CD14-positive monocyte (primary cell): ENCODE data around the gene NRP2. TPM values are rescaled to one million over a fixed set of nuclear protein-coding genes. Genes with fewer than 3 reads are reported as not detected.

Source experiments
- DNase-seq, 3 donors: peaks; one replicate each; pipeline ENCODE4 v3.0.0-alpha.2; 2011 to 2022
- H2AFZ ChIP-seq: 2 replicates; pipeline ENCODE4 v1.6.0; 2012; ENCODE audit warnings: mild to moderate bottlenecking, low read depth, low read length, inconsistent platforms; ENCODE audit not compliant: insufficient read depth, poor library complexity, severe bottlenecking
- H3K27ac ChIP-seq, 2 donors: 1 replicate in 1 of 2; 2 replicates in 1 of 2; pipeline ENCODE4 v1.5.1; 2012 to 2013; ENCODE audit warnings: low read length in 2 of 2, control low read depth in 1 of 2, inconsistent platforms in 1 of 2, low read depth in 1 of 2, mild to moderate bottlenecking in 1 of 2
- H3K27me3 ChIP-seq, 2 donors: one replicate each; pipeline versions ENCODE4 v1.6.0 to v1.6.1; 2011 to 2013; ENCODE audit warnings: low read length in 2 of 2; ENCODE audit not compliant: control insufficient read depth in 2 of 2, insufficient read depth in 2 of 2
- H3K36me3 ChIP-seq, 2 donors: replicated peaks in 1 of 2; 1 replicate in 1 of 2; 2 replicates in 1 of 2; pipeline versions ENCODE4 v1.5.1 to v1.6.1; 2012 to 2013; ENCODE audit warnings: low read length in 2 of 2, control low read depth in 1 of 2, inconsistent platforms in 1 of 2, mild to moderate bottlenecking in 1 of 2; ENCODE audit not compliant: insufficient read depth in 2 of 2, control insufficient read depth in 1 of 2
- H3K4me1 ChIP-seq, 2 donors: 1 replicate in 1 of 2; 2 replicates in 1 of 2; pipeline versions ENCODE4 v1.5.1 to v1.6.1; 2012 to 2013; ENCODE audit warnings: low read length in 2 of 2, control low read depth in 1 of 2, inconsistent platforms in 1 of 2, mild to moderate bottlenecking in 1 of 2, moderate library complexity in 1 of 2; ENCODE audit not compliant: insufficient read depth in 2 of 2, control insufficient read depth in 1 of 2
- H3K4me2 ChIP-seq: replicated peaks from 2 replicates; pipeline ENCODE3; 2012; ENCODE audit warnings: low read length, moderate library complexity, mild to moderate bottlenecking; ENCODE audit not compliant: poor library complexity, severe bottlenecking; ENCODE audit errors: extremely low read depth
- H3K4me3 ChIP-seq, 3 experiments: fragments of 200-600 bp in 1 of 3; sonication (generic) in 1 of 3; replicated peaks in 1 of 3; 1 replicate in 2 of 3; 2 replicates in 1 of 3; pipeline ENCODE4 v1.5.1; 2011 to 2013; ENCODE audit warnings: low read length in 3 of 3, mild to moderate bottlenecking in 3 of 3, control low read depth in 2 of 3, low read depth in 2 of 3, inconsistent platforms in 1 of 3, moderate library complexity in 1 of 3
- H3K79me2 ChIP-seq: 2 replicates; pipeline ENCODE4 v1.6.0; 2012; ENCODE audit warnings: mild to moderate bottlenecking, control low read depth, inconsistent platforms, low read length, moderate library complexity; ENCODE audit not compliant: insufficient read depth
- H3K9ac ChIP-seq: 2 replicates; pipeline ENCODE4 v1.6.0; 2017; ENCODE audit warnings: low read length, mild to moderate bottlenecking; ENCODE audit not compliant: insufficient read depth, poor library complexity, severe bottlenecking
- H3K9me3 ChIP-seq, 2 donors: replicated peaks in 1 of 2; 1 replicate in 1 of 2; 2 replicates in 1 of 2; pipeline versions ENCODE4 v1.5.1 to v1.6.1; 2012 to 2013; ENCODE audit warnings: low read length in 2 of 2, control low read depth in 1 of 2; ENCODE audit not compliant: control insufficient read depth in 1 of 2, insufficient read depth in 1 of 2
- H4K20me1 ChIP-seq: 2 replicates; pipeline ENCODE4 v1.6.0; 2012; ENCODE audit warnings: mild to moderate bottlenecking, low read length, control low read depth, moderate library complexity; ENCODE audit not compliant: insufficient read depth
- H3K27ac Mint-ChIP-seq, 7 donors: one replicate each; pipeline ENCODE4 v1.8.0; 2020; ENCODE audit warnings: mild to moderate bottlenecking in 7 of 7, mixed read lengths in 7 of 7, moderate library complexity in 6 of 7, inconsistent platforms in 2 of 7
- H3K27me3 Mint-ChIP-seq, 3 donors: one replicate each; pipeline ENCODE4 v1.8.0; 2021 to 2022; ENCODE audit warnings: low read depth in 3 of 3, mild to moderate bottlenecking in 3 of 3, mixed read lengths in 3 of 3, moderate library complexity in 3 of 3, inconsistent platforms in 1 of 3
- H3K36me3 Mint-ChIP-seq, 2 donors: one replicate each; pipeline ENCODE4 v1.8.0; 2020; ENCODE audit warnings: mixed read lengths in 2 of 2, inconsistent platforms in 1 of 2, mild to moderate bottlenecking in 1 of 2
- H3K4me1 Mint-ChIP-seq: one replicate; pipeline ENCODE4 v1.8.0; 2020; ENCODE audit warnings: mild to moderate bottlenecking, mixed read lengths
- H3K4me3 Mint-ChIP-seq, 2 donors: one replicate each; pipeline ENCODE4 v1.8.0; 2020; ENCODE audit warnings: mild to moderate bottlenecking in 2 of 2, mixed read lengths in 2 of 2, moderate library complexity in 1 of 2
- H3K9me3 Mint-ChIP-seq, 7 donors: one replicate each; pipeline ENCODE4 v1.8.0; 2020 to 2022; ENCODE audit warnings: mixed read lengths in 7 of 7, mild to moderate bottlenecking in 6 of 7, moderate library complexity in 6 of 7, inconsistent platforms in 2 of 7
- WGBS: methylation state at CpG from one replicate; pipeline ENCODE4 v1.1.5; 2013; ENCODE audit warnings: missing lambda C conversion rate; ENCODE audit not compliant: insufficient coverage; 5-methylcytosine and 5-hydroxymethylcytosine counted together
- intact Hi-C, 2 donors: fragments of 100-400 bp; cut with micrococcal nuclease; formaldehyde crosslinking; loops; one replicate each; pipeline versions ENCODE4 v1.15.0 to v1.15.1; 2023
- polyA plus RNA-seq, 3 donors: library from polyadenylated mRNA; depleted of rRNA in 1 of 3; unstranded in 2 of 3; stranded (reverse) in 1 of 3; fragments of 300-500 nt in 2 of 3; fragments of >200 nt in 1 of 3; fragmentation: Illumina TruSeq in 2 of 3; gene quantifications; 1 replicate in 2 of 3; 2 replicates in 1 of 3; pipeline ENCODE4 v1.2.3, GENCODE V29; 2012 to 2021
- TF ChIP-seq, protein P1 (sequence below): fragments of 200-600 bp; IDR thresholded peaks from one replicate; pipeline ENCODE4 v1.8.0; 2022; ENCODE audit warnings: antibody characterized with exemption, mild to moderate bottlenecking

Gene NRP2
- polyA plus RNA-seq, 3 donors = 0.97 to 3.3 (median 1.6) TPM

- intact Hi-C loops = no loop called here
- H3K4me3 ChIP-seq = no peak overlapping the region
- H3K27me3 ChIP-seq = peaks cover 0 to 4% of the 10 kb centered on the region in 2 donors
- peaks cover 0 to 5% (median 0%) of the 10 kb centered on the region in 7 donors for H3K9me3 Mint-ChIP-seq
- no peak overlapping the region for H3K27ac ChIP-seq
- H2AFZ ChIP-seq = no peak overlapping the region
- H4K20me1 ChIP-seq = no peaks in the 10 kb centered on the region
- no peak overlapping the region for H3K9ac ChIP-seq
- H3K79me2 ChIP-seq = no peaks in the 10 kb centered on the region
- no peaks in the 10 kb centered on the region for H3K9me3 ChIP-seq
- 100% methylated on average over 2 of the region's 5 CpGs for WGBS
- TF ChIP-seq, protein P1, sequence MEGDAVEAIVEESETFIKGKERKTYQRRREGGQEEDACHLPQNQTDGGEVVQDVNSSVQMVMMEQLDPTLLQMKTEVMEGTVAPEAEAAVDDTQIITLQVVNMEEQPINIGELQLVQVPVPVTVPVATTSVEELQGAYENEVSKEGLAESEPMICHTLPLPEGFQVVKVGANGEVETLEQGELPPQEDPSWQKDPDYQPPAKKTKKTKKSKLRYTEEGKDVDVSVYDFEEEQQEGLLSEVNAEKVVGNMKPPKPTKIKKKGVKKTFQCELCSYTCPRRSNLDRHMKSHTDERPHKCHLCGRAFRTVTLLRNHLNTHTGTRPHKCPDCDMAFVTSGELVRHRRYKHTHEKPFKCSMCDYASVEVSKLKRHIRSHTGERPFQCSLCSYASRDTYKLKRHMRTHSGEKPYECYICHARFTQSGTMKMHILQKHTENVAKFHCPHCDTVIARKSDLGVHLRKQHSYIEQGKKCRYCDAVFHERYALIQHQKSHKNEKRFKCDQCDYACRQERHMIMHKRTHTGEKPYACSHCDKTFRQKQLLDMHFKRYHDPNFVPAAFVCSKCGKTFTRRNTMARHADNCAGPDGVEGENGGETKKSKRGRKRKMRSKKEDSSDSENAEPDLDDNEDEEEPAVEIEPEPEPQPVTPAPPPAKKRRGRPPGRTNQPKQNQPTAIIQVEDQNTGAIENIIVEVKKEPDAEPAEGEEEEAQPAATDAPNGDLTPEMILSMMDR = no peak
- H3K36me3 Mint-ChIP-seq = no peaks in the 10 kb centered on the region
- H3K27ac Mint-ChIP-seq = no peak overlapping the region
- peaks cover 1 to 12% (median 9%) of the 10 kb centered on the region in 3 donors for H3K27me3 Mint-ChIP-seq
- no peaks in the 10 kb centered on the region for H3K4me1 Mint-ChIP-seq
- no peak for DNase-seq
- H3K4me3 Mint-ChIP-seq = no peak overlapping the region
- no peaks in the 10 kb centered on the region for H3K36me3 ChIP-seq
- no peak overlapping the region for H3K4me2 ChIP-seq
- H3K4me1 ChIP-seq = no peaks in the 10 kb centered on the region
Measured at GRCh38 chr2:205661281-205661680, 21.0 kb upstream of the NRP2 start.

GRCh38 chr2:205662206-205662965, 19.9 kb upstream of the NRP2 start:
- H3K27ac Mint-ChIP-seq = no peak overlapping the region

More at GRCh38 chr2:205662206-205662965, 19.9 kb upstream of the NRP2 start:
- intact Hi-C loops = no loop called here
- DNase-seq = no peak
- Mint-ChIP-seq H3K9me3 (peaks cover 0 to 5% (median 3%) of the 10 kb centered on the region in 7 donors), H3K4me3 (no peak overlapping the region), H3K4me1 (no peaks in the 10 kb centered on the region), H3K27me3 (peaks cover 1 to 9% (median 8%) of the 10 kb centered on the region in 3 donors), H3K36me3 (no peaks in the 10 kb centered on the region)
- H3K9me3 ChIP-seq = no peaks in the 10 kb centered on the region
- H3K4me1 ChIP-seq = no peaks in the 10 kb centered on the region
- H3K27me3 ChIP-seq = peaks cover 0 to 4% of the 10 kb centered on the region in 2 donors
- H3K27ac ChIP-seq = no peak overlapping the region
- no peak overlapping the region for H3K9ac ChIP-seq
- 96% methylated on average over 2 of the region's 3 CpGs for WGBS
- no peaks in the 10 kb centered on the region for H4K20me1 ChIP-seq
- no peak overlapping the region for H2AFZ ChIP-seq
- H3K4me2 ChIP-seq = no peak overlapping the region
- H3K36me3 ChIP-seq = no peaks in the 10 kb centered on the region
- no peaks in the 10 kb centered on the region for H3K79me2 ChIP-seq
- TF ChIP-seq, protein P1 = no peak
- no peak overlapping the region for H3K4me3 ChIP-seq
